Measurements from ENCODE around the gene ARFGAP1.

GRCh38 chr20:63254606-63255384 lies 17.8 kb upstream of the ARFGAP1 start:
- TF ChIP-seq CTCF (conservative IDR thresholded peaks at IDR 0.05; ENCODE audit: low read depth, low read length): no peak
- TF ChIP-seq CEBPB (IDR thresholded peaks at IDR 0.05; ENCODE audit: low read depth, low read length): no peak
- no peak for TF ChIP-seq POLR2A (IDR thresholded peaks at IDR 0.05; ENCODE audit: low read depth, low read length)
